Panc1 (cell line): ENCODE results near the gene GALNT13. TPM values are rescaled to one million over a fixed set of nuclear protein-coding genes. Genes with fewer than 3 reads are reported as not detected.

ENCODE experiments used
- ATAC-seq: fragments of 200-7000 bp; cut with Tn5 transposase; 2 replicates; pipeline ENCODE4 v1.9.1; 2020; ENCODE audit warnings: mild to moderate bottlenecking, moderate library complexity
- BruUV-seq: library from RNA; stranded (reverse); fragments of 400-500 nt; replicated peaks from 2 replicates; lab custom pipeline; 2021; lab: Mats Ljungman, UMichigan
- CTCF ChIA-PET: fragments of 300-600 bp; sonication (Branson Sonifier 250); formaldehyde crosslinking; loops from one replicate; lab custom pipeline; 2022; ENCODE audit warnings: antibody characterized with exemption; lab: Charles Lee
- POLR2A ChIA-PET: fragments of 300-600 bp; sonication (Branson Sonifier 250); formaldehyde crosslinking; loops from one replicate; lab custom pipeline; 2022; ENCODE audit warnings: antibody characterized with exemption; lab: Charles Lee
- DNase-seq: peaks from one replicate; pipeline ENCODE4 v3.0.0-alpha.2; 2010; ENCODE audit warnings: low read depth, low spot score
- H3K27ac ChIP-seq: 2 replicates; pipeline ENCODE4 v1.5.1; 2011; ENCODE audit warnings: mild to moderate bottlenecking, low read length, inconsistent platforms
- H3K27me3 ChIP-seq: fragments of 200-500 bp; sonication (Bioruptor generic); 2 replicates; pipeline ENCODE4 v1.6.0; 2014; ENCODE audit warnings: low read length, inconsistent platforms; ENCODE audit not compliant: control insufficient read depth, insufficient read depth
- H3K36me3 ChIP-seq: fragments of 200-500 bp; sonication (Bioruptor generic); 2 replicates; pipeline ENCODE4 v1.5.1; 2014; ENCODE audit warnings: inconsistent platforms, mild to moderate bottlenecking, low read length, moderate library complexity; ENCODE audit not compliant: control insufficient read depth, insufficient read depth
- H3K4me1 ChIP-seq: 2 replicates; pipeline ENCODE4 v1.5.1; 2011; ENCODE audit warnings: inconsistent platforms, mild to moderate bottlenecking, low read length, moderate library complexity; ENCODE audit not compliant: control insufficient read depth, insufficient read depth
- H3K4me3 ChIP-seq, 2 experiments: 2 replicates each; pipeline ENCODE4 v1.5.1; 2011 to 2012; ENCODE audit warnings: low read depth in 2 of 2, low read length in 2 of 2, mild to moderate bottlenecking in 2 of 2, inconsistent platforms in 1 of 2, moderate library complexity in 1 of 2
- H3K9me3 ChIP-seq: fragments of 200-500 bp; sonication (Bioruptor generic); 2 replicates; pipeline ENCODE4 v1.5.1; 2014; ENCODE audit warnings: low read depth, mild to moderate bottlenecking, inconsistent platforms, low read length, moderate library complexity; ENCODE audit not compliant: control insufficient read depth, insufficient read depth
- CTCF ChIP-seq: fragments of 450-650 bp; IDR thresholded peaks from 2 replicates; pipeline ENCODE4 v1.5.1; 2017; ENCODE audit warnings: mild to moderate bottlenecking
- POLR2AphosphoS5 ChIP-seq: IDR thresholded peaks from 2 replicates; pipeline ENCODE4 v1.6.1; 2012; ENCODE audit warnings: mild to moderate bottlenecking, low read depth, low read length, moderate library complexity
- REST ChIP-seq, 2 experiments: IDR thresholded peaks; 2 replicates each; pipeline ENCODE4 v1.6.1; 2011 to 2012; ENCODE audit warnings: low read depth in 2 of 2, control low read depth in 1 of 2, low read length in 1 of 2, mild to moderate bottlenecking in 1 of 2, moderate library complexity in 1 of 2; ENCODE audit not compliant: insufficient read depth in 1 of 2
- SIN3A ChIP-seq: IDR thresholded peaks from 2 replicates; pipeline ENCODE4 v1.6.1; 2012; ENCODE audit warnings: low read depth, mild to moderate bottlenecking, low read length, moderate library complexity, borderline replicate concordance; ENCODE audit not compliant: insufficient read depth
- TCF7L2 ChIP-seq: IDR thresholded peaks from 2 replicates; pipeline ENCODE4 v1.6.1; 2011; ENCODE audit warnings: mild to moderate bottlenecking, low read depth, low read length, inconsistent platforms
- in situ Hi-C: cut with HindIII; loops from 2 replicates; pipeline ENCODE4 v1.10.0; 2016; ENCODE audit warnings: low sequenced_read_pairs, low pct_unique_long_range_greater_than_20kb
- intact Hi-C: fragments of 100-400 bp; cut with micrococcal nuclease; formaldehyde crosslinking; loops from one replicate; pipeline ENCODE4 v1.10.0; 2022; ENCODE audit not compliant: unreplicated experiment
- total RNA-seq: library from RNA; stranded (reverse); gene quantifications from one replicate; pipeline ENCODE4 v1.2.1, GENCODE V29; 2021; ENCODE audit not compliant: unreplicated experiment

GALNT13 gene
- total RNA-seq, 1 experiment from 2014 or later = not detected

- Histone ChIP-seq H3K4me3 (no peak overlapping the region), H3K27me3 (no peaks in the 10 kb centered on the region), H3K9me3 (no peaks in the 10 kb centered on the region), H3K27ac (no peak overlapping the region), H3K4me1 (no peaks in the 10 kb centered on the region), H3K36me3 (no peaks in the 10 kb centered on the region)
- POLR2A ChIA-PET = no interaction called here
- intact Hi-C loops (no loop called here), in situ Hi-C loops (no loop called here)
- no peak for DNase-seq
- CTCF ChIA-PET = no interaction called here
- BruUV-seq = no TSS peak
- ATAC-seq = no peak
- no peak for TF ChIP-seq TCF7L2
- no peak for TF ChIP-seq CTCF
- TF ChIP-seq REST (IDR thresholded peaks at IDR 0.05; ENCODE audit: insufficient read depth in 1 of 2, low read depth in 2 of 2, low read length in 1 of 2) = no peak
- TF ChIP-seq POLR2AphosphoS5 = no peak
- TF ChIP-seq SIN3A = no peak
These were observed 387.3 kb downstream of the GALNT13 start for GRCh38 chr2:154259030-154259429.

- in situ Hi-C loops (no loop called here), intact Hi-C loops (no loop called here)
- Histone ChIP-seq H3K4me3 (no peak overlapping the region), H3K4me1 (no peaks in the 10 kb centered on the region), H3K36me3 (no peaks in the 10 kb centered on the region), H3K27ac (no peak overlapping the region), H3K9me3 (no peaks in the 10 kb centered on the region), H3K27me3 (no peaks in the 10 kb centered on the region)
- no peak for DNase-seq
- TF ChIP-seq CTCF (no peak), POLR2AphosphoS5 (no peak)
- no peak for ATAC-seq
- BruUV-seq = no TSS peak
- POLR2A ChIA-PET = no interaction called here
- CTCF ChIA-PET = no interaction called here
These were observed 389.8 kb downstream of the GALNT13 start for GRCh38 chr2:154261473-154262027.
